ENCODE measurements around the gene TRIO.

GRCh38 chr5:14410068-14410393, 266.9 kb downstream of the TRIO start:
- TF ChIP-seq CTCF (optimal IDR thresholded peaks at IDR 0.05 in 1 of 3, IDR thresholded peaks at IDR 0.05 in 1 of 3, conservative IDR thresholded peaks at IDR 0.05 in 1 of 3; ENCODE audit: extremely low read depth in 1 of 3, insufficient read depth in 2 of 3, low read length in 3 of 3) (no peak), EZH2 (IDR thresholded peaks at IDR 0.05; ENCODE audit: low read length) (no peak)

All from keratinocyte (primary cell).